ENCODE results near the gene PLK3. TPM values are rescaled to one million over a fixed set of nuclear protein-coding genes. Genes with fewer than 3 reads are reported as not detected.

PLK3 gene
- total and polyA plus RNA-seq, 10 of the 15 experiments (the other 5 are each of a cell fraction or from before 2014, with no cell fraction given) = 1.5 to 23.2 (median 12.1) TPM

DNA sequence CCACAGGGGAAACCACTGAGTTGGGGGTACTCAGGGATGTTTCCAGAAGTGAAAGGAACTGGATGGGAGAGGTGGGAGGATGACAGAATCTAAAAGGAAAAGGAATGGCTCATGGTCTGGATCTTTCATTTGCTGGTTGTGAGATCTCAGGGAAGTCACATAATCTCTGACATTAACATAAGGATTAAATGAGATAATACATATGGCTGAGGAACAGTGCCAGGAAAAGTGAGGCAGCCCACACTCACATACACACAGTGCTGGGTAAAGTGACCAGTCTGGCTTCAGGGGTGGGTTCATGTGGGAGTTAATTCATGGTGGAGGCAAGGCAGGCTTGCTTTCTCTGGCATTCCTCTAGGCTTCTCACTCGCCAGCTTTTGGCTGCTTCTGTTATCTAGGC lies 46.8 kb downstream of the PLK3 start:
- SMC1A ChIA-PET (ENCODE audit: uncharacterized antibody, unreplicated experiment) = no interaction called here
- no TSS peak for BruUV-seq (replicated peaks)
- H3K79me2 ChIP-seq (ENCODE audit: control insufficient read depth, insufficient read depth, low read length) = no peaks in the 10 kb centered on the region
- RAD21 ChIA-PET (ENCODE audit: unreplicated experiment) = no interaction called here
- H3K4me2 ChIP-seq (ENCODE audit: control insufficient read depth, insufficient read depth) = no peak overlapping the region
- H2AFZ ChIP-seq (ENCODE audit: control insufficient read depth, low read depth, low read length) = no peak overlapping the region
- DNase-seq (ENCODE audit: low read depth, low spot score) (no peak), FAIRE-seq (no peak), ATAC-seq (no peak)
- TF ChIP-seq, protein P1, sequence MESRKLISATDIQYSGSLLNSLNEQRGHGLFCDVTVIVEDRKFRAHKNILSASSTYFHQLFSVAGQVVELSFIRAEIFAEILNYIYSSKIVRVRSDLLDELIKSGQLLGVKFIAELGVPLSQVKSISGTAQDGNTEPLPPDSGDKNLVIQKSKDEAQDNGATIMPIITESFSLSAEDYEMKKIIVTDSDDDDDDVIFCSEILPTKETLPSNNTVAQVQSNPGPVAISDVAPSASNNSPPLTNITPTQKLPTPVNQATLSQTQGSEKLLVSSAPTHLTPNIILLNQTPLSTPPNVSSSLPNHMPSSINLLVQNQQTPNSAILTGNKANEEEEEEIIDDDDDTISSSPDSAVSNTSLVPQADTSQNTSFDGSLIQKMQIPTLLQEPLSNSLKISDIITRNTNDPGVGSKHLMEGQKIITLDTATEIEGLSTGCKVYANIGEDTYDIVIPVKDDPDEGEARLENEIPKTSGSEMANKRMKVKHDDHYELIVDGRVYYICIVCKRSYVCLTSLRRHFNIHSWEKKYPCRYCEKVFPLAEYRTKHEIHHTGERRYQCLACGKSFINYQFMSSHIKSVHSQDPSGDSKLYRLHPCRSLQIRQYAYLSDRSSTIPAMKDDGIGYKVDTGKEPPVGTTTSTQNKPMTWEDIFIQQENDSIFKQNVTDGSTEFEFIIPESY (IDR thresholded peaks at IDR 0.05) = no peak
- TF ChIP-seq HDAC2 (IDR thresholded peaks at IDR 0.05) = no peak
- no peak for TF ChIP-seq TCF7 (IDR thresholded peaks at IDR 0.05; ENCODE audit: borderline replicate concordance)
- no peak for TF ChIP-seq POLR2A (IDR thresholded peaks at IDR 0.05; ENCODE audit: low read depth, low read length)
- no peak for TF ChIP-seq CHD4 (IDR thresholded peaks at IDR 0.05)
- no peak for TF ChIP-seq ASH2L (IDR thresholded peaks at IDR 0.05; ENCODE audit: borderline replicate concordance, low read depth)
- TF ChIP-seq RFX5 (IDR thresholded peaks at IDR 0.05; ENCODE audit: low read depth, low read length) = no peak
- POLR2A ChIA-PET = no interaction called here
- H3K27ac ChIP-seq (ENCODE audit: control insufficient read depth, insufficient read depth) = no peak overlapping the region
- H3K4me3 ChIP-seq = no peak overlapping the region
- no peaks in the 10 kb centered on the region; a peak in 1 of 4 replicates for H3K36me3 ChIP-seq (ENCODE audit: control insufficient read depth in 2 of 2, insufficient read depth in 2 of 2, low read length in 1 of 2)
- H3K27me3 ChIP-seq (replicated peaks in 1 of 2; ENCODE audit: control insufficient read depth in 2 of 2, insufficient read depth in 2 of 2, low read length in 1 of 2) = no peaks in the 10 kb centered on the region
- 89% methylated on average over 1 of the region's 1 CpG for WGBS (ENCODE audit: insufficient coverage, insufficient replicate concordance, low lambda C conversion rate, missing lambda C conversion rate)
- intact Hi-C loops (cut with micrococcal nuclease; ENCODE audit: unreplicated experiment) = no loop called here
- H4K20me1 ChIP-seq (ENCODE audit: control insufficient read depth, insufficient read depth) = no peaks in the 10 kb centered on the region
- CTCF ChIA-PET = no interaction called here
- in situ Hi-C loops (cut with MboI) = no loop called here
- H3K9ac ChIP-seq (ENCODE audit: control insufficient read depth, insufficient read depth, low read length) = no peak overlapping the region
- H3K4me1 ChIP-seq (ENCODE audit: control insufficient read depth, insufficient read depth, low read length) = peaks cover 3% of the 10 kb centered on the region; the same call in 1 of the 2 replicates
- no peaks in the 10 kb centered on the region for H3K9me3 ChIP-seq (replicated peaks; ENCODE audit: control insufficient read depth, insufficient read depth, low read length)

DNA sequence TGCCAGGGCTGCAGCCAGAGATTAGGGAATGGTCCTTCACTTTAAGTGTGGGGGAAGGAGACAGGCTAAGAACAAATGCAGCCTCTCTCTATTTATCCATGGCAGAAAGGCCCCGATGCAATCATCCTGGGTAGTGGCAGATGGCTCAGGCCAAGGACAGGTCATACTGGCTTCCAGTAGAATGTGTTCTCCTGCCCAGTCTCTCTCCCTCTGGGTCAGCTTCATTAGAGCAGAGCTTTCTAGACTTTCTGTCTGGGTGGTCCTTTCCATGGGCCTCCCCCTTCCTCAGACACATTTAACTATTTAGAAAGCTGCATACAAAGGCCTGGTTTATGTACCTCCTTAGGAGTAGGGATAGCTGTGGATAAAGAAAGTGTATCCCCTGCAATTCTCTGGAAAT lies 47.7 kb downstream of the PLK3 start:
- ATAC-seq (no peak), FAIRE-seq (no peak), DNase-seq (ENCODE audit: low read depth, low spot score) (no peak)
- no peaks in the 10 kb centered on the region for H3K9me3 ChIP-seq (replicated peaks; ENCODE audit: control insufficient read depth, insufficient read depth, low read length)
- ChIA-PET SMC1A (ENCODE audit: uncharacterized antibody, unreplicated experiment) (interaction anchor here (0.8 kb wide), 1 partner anchor 39 kb away, joined by 3 read pairs; the partner anchor contains the start of gene BTBD19), CTCF (interaction anchor here (0.9 to 1.8 kb wide), 2 partner anchors 9 to 12 kb away, joined by 3 to 15 read pairs; no protein-coding TSS in a partner anchor), POLR2A (interaction anchor here (0.9 to 1.7 kb wide), 2 partner anchors 10 to 55 kb away, joined by 3 read pairs; no protein-coding TSS in a partner anchor), RAD21 (ENCODE audit: unreplicated experiment) (no interaction called here)
- 91% methylated on average over 1 of the region's 1 CpG for WGBS (ENCODE audit: insufficient coverage, insufficient replicate concordance, low lambda C conversion rate, missing lambda C conversion rate)
- TF ChIP-seq ATF7 (IDR thresholded peaks at IDR 0.05; ENCODE audit: low read depth) = no peak
- no peak overlapping the region for H3K9ac ChIP-seq (ENCODE audit: control insufficient read depth, insufficient read depth, low read length)
- H3K27me3 ChIP-seq (replicated peaks in 1 of 2; ENCODE audit: control insufficient read depth in 2 of 2, insufficient read depth in 2 of 2, low read length in 1 of 2) = no peaks in the 10 kb centered on the region
- intact Hi-C loops (cut with micrococcal nuclease; ENCODE audit: unreplicated experiment) = no loop called here
- no TSS peak for BruUV-seq (replicated peaks)
- no peak overlapping the region for H3K4me2 ChIP-seq (ENCODE audit: control insufficient read depth, insufficient read depth)
- no peak overlapping the region for H2AFZ ChIP-seq (ENCODE audit: control insufficient read depth, low read depth, low read length)
- H3K36me3 ChIP-seq (ENCODE audit: control insufficient read depth in 2 of 2, insufficient read depth in 2 of 2, low read length in 1 of 2) = no peaks in the 10 kb centered on the region; a peak in 1 of 4 replicates
- no peak overlapping the region for H3K27ac ChIP-seq (ENCODE audit: control insufficient read depth, insufficient read depth)
- in situ Hi-C loops (cut with MboI) = no loop called here
- H3K4me1 ChIP-seq (ENCODE audit: control insufficient read depth, insufficient read depth, low read length) = peaks cover 3% of the 10 kb centered on the region; the same call in 1 of the 2 replicates
- no peak overlapping the region for H3K4me3 ChIP-seq
- H4K20me1 ChIP-seq (ENCODE audit: control insufficient read depth, insufficient read depth) = no peaks in the 10 kb centered on the region
- H3K79me2 ChIP-seq (ENCODE audit: control insufficient read depth, insufficient read depth, low read length) = no peaks in the 10 kb centered on the region

All from GM12878 (cell line).